Left lung (tissue), 10 donors: ENCODE measurements around the gene CDH4. TPM values are rescaled to one million over a fixed set of nuclear protein-coding genes. Genes with fewer than 3 reads are reported as not detected.

Experiments
- ATAC-seq: fragments of 200-7000 bp; cut with Tn5 transposase; one replicate; pipeline ENCODE4 v1.9.1; 2020; ENCODE audit warnings: moderate library complexity
- DNase-seq, 4 donors: peaks; one replicate each; pipeline ENCODE4 v3.0.0-alpha.2; 2013 to 2020
- H3K27ac ChIP-seq, 2 donors: fragments of 200-600 bp; sonication (generic) in 1 of 2; one replicate each; pipeline versions ENCODE4 v1.5.0 to v1.8.0; 2020 to 2021
- H3K27me3 ChIP-seq, 2 donors: fragments of 200-600 bp; sonication (generic) in 1 of 2; one replicate each; pipeline versions ENCODE4 v1.5.0 to v1.8.0; 2020 to 2021
- H3K36me3 ChIP-seq, 2 donors: fragments of 200-600 bp; sonication (generic) in 1 of 2; one replicate each; pipeline versions ENCODE4 v1.5.0 to v1.8.0; 2020 to 2021
- H3K4me1 ChIP-seq, 2 donors: fragments of 200-600 bp; one replicate each; pipeline ENCODE4 v1.8.0; 2021
- H3K4me3 ChIP-seq, 2 donors: fragments of 200-600 bp; sonication (generic) in 1 of 2; one replicate each; pipeline versions ENCODE4 v1.5.0 to v1.8.0; 2020 to 2021; ENCODE audit warnings: mild to moderate bottlenecking in 1 of 2
- H3K9me3 ChIP-seq, 2 donors: fragments of 200-600 bp; sonication (generic) in 1 of 2; one replicate each; pipeline versions ENCODE4 v1.5.0 to v1.8.0; 2020 to 2021
- intact Hi-C, 2 donors: fragments of 100-400 bp; cut with DNase I; formaldehyde crosslinking; loops; one replicate each; pipeline versions ENCODE4 v1.11.2 to v1.14.2; 2022
- polyA plus RNA-seq, 6 donors: library from polyadenylated mRNA; unstranded; fragments of 120-200 nt; gene quantifications; one replicate each; pipeline ENCODE4 v1.2.1, GENCODE V29; 2013; ENCODE audit not compliant: insufficient read length in 6 of 6
- total RNA-seq, 2 donors: library from RNA; stranded (reverse); fragmentation: NEBNext Ultra II Directional; extraction: Animal tissue kit (Norgen Biotek cat#: 25700); gene quantifications; one replicate each; pipeline ENCODE4 v1.2.1, GENCODE V29; 2021
- TF ChIP-seq, protein P1 (sequence below), 2 donors: fragments of 200-600 bp; sonication (generic) in 1 of 2; IDR thresholded peaks; one replicate each; pipeline versions ENCODE4 v1.5.0 to v1.8.0; 2021; ENCODE audit warnings: antibody characterized with exemption in 2 of 2
- donor health status: DM: no; HTN: yes; CAD: no.
- donor health status: DM: no; HTN: no; CAD: no.

The CDH4 gene
- total and polyA plus RNA-seq, 8 donors: 0.24 to 10.8 (median 5.1) TPM

DNA sequence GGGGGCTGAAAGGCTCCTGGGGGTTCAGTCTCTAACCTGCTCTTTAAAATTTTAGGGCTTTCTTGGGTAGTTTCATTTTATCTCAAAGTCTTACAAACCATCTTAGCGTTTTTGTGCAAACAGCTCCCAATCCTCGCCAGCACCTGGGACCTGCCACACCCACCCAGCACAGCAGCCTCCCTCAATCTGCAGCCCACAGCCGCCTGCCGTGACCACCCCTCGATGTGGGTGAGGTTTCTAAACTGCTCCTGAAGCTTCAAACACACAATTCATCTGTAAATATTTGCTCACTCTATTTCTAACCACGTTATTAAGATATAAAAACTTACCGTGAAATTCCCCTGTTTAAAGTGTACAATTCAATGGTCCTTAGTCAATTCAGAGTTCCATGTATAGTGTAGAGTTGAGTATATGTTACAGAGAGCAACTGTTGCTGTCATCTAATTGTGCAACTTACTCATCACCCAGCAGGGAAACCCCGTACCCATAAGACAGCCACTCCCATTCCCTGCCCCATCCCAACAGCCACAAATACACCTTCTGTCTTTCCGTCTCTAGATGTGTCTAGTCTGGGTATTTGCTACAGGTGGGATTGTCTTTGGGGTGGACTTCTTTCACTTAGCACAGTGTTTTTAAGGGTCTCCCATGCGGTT lies 432.6 kb downstream of the CDH4 start:
- intact Hi-C loops: no loop called here

DNA sequence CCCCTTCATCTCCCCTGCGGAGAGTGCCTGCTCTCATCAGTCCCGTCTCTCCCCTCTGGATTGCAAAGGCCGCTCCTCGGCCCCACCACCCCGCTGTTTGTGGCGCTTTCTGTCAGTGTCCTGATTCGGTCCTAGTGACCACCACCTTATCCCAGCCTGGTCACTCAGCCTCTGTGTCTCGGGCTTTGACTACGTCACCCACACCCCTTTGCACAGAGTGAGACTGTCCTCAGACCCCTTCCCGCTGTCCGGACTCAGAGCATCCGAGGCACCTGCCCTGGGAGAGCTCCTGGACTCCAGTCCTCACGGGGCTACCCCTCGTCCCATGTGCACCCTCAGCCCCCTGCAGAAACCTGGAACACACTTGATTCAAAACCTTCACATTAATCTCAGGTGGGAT lies 433.4 kb downstream of the CDH4 start:
- H3K36me3 ChIP-seq: no peaks in the 10 kb centered on the region
- no peak overlapping the region for H3K4me3 ChIP-seq
- peaks cover 0 to 64% of the 10 kb centered on the region in 2 donors for H3K27me3 ChIP-seq
- intact Hi-C loops: no loop called here
- peaks cover 0 to 10% of the 10 kb centered on the region in 2 donors for H3K9me3 ChIP-seq
- DNase-seq (peak in 1 of 4 donors; percentile 49), ATAC-seq (no peak)
- TF ChIP-seq, protein P1, sequence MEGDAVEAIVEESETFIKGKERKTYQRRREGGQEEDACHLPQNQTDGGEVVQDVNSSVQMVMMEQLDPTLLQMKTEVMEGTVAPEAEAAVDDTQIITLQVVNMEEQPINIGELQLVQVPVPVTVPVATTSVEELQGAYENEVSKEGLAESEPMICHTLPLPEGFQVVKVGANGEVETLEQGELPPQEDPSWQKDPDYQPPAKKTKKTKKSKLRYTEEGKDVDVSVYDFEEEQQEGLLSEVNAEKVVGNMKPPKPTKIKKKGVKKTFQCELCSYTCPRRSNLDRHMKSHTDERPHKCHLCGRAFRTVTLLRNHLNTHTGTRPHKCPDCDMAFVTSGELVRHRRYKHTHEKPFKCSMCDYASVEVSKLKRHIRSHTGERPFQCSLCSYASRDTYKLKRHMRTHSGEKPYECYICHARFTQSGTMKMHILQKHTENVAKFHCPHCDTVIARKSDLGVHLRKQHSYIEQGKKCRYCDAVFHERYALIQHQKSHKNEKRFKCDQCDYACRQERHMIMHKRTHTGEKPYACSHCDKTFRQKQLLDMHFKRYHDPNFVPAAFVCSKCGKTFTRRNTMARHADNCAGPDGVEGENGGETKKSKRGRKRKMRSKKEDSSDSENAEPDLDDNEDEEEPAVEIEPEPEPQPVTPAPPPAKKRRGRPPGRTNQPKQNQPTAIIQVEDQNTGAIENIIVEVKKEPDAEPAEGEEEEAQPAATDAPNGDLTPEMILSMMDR (IDR thresholded peaks at IDR 0.05): no peak
- no peak overlapping the region for H3K27ac ChIP-seq
- H3K4me1 ChIP-seq: no peaks in the 10 kb centered on the region

More for the DNA sequence above, 432.6 kb downstream of the CDH4 start:
- H3K9me3 ChIP-seq: peaks cover 0 to 10% of the 10 kb centered on the region in 2 donors
- DNase-seq (peak in 1 of 4 donors; percentile 51), ATAC-seq (no peak)
- H3K36me3 ChIP-seq: no peaks in the 10 kb centered on the region
- no peak overlapping the region for H3K27ac ChIP-seq
- TF ChIP-seq, protein P1 (IDR thresholded peaks at IDR 0.05): no peak
- H3K4me1 ChIP-seq: no peaks in the 10 kb centered on the region
- H3K27me3 ChIP-seq: peaks cover 0 to 69% of the 10 kb centered on the region in 2 donors
- no peak overlapping the region for H3K4me3 ChIP-seq

DNA sequence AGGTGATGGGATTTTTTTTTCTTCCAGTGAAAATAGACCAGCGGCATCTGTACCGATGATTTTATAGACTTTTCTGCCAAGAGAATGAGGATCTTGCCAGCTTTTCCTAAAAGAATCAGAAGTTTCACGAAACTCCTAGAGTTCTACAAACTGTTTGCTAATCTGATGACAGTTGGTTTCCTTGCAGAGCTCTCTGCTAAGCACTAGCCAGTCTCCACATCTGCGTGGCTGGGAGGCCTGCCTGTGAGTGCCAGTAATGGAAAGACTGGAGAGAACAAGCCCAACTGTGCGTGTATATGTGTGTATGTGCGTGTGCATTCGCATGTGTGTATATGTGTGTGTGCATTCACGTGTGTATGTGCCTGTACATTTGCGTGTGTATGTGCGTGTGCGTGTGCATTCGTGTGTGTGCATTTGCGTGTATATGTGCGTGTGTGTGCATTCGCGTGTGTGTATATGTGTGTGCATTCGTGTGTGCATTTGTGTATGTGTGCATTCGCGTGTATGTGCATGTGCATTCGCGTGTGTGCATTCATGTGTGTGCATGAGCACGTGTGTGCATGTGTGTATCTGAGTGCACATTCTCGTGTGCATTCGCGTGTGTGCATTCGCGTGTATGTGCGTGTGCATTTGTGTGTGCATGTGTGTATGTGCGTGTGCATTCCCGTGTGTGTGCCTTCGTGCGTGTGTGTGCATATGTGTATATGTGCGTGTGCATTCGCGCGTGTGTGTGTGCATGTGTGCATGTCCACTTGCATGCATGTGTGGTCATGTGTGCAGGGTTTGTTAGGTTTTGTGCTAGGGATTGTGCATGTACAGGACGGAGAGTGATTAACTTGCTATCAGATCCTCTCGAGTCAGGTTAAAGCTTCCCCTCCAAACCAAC lies 434.2 kb downstream of the CDH4 start:
- Histone ChIP-seq H3K4me1 (no peaks in the 10 kb centered on the region), H3K36me3 (no peaks in the 10 kb centered on the region), H3K9me3 (peaks cover 0 to 8% of the 10 kb centered on the region in 2 donors), H3K27me3 (peaks cover 0 to 71% of the 10 kb centered on the region in 2 donors), H3K4me3 (no peak overlapping the region), H3K27ac (no peak overlapping the region)
- intact Hi-C loops: no loop called here
- TF ChIP-seq, protein P1 (IDR thresholded peaks at IDR 0.05): no peak
- ATAC-seq (no peak), DNase-seq (peak in 1 of 4 donors; percentile 35)

DNA sequence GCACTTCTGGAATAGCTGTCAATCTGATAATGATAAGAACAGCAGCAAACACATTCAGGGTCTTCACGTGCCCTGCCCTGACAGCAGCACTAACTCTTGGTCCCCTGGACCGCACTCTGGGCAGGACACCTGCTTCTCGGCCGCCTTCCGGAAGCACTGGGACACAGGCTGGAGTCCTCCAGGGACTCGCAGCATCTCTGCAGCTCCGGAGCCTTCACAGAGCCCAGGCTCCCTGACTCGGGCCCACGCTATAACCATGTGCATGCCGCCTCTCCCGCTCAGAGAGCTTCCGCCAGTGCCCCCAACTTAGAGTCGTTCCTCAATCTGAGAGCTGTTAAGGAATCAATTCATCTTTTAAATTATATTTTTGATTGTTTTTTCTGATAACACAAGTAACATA lies 436.4 kb downstream of the CDH4 start:
- Histone ChIP-seq H3K27ac (no peak overlapping the region), H3K4me3 (no peak overlapping the region), H3K36me3 (no peaks in the 10 kb centered on the region), H3K27me3 (peaks cover 0 to 56% of the 10 kb centered on the region in 2 donors), H3K4me1 (no peaks in the 10 kb centered on the region), H3K9me3 (peaks cover 0 to 5% of the 10 kb centered on the region in 2 donors)
- ATAC-seq: no peak
- intact Hi-C loops: no loop called here
- TF ChIP-seq, protein P1 (IDR thresholded peaks at IDR 0.05): no peak
- DNase-seq: peak in 1 of 4 donors; percentile 49

DNA sequence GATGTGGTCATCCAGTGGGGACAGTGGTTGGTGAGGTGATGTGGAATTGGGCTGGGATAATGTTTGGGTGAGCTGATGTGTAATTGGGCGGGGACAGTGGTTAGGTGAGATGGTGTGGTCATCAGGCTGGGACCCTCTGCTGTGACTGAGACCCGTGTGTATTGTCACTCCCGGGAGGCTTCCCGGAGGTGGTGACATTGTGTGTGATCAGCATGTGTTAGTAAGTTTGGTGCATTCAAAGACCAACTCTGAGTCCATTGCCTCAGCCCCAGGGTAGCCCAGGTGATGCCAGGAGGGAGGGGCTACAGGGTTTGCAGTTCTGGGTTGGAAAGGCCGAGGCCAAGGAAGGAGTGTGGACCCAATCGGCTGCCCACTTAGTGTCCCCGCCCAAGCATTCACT lies 438.1 kb downstream of the CDH4 start:
- Histone ChIP-seq H3K36me3 (no peaks in the 10 kb centered on the region), H3K27me3 (peaks cover 0 to 54% of the 10 kb centered on the region in 2 donors), H3K4me1 (no peaks in the 10 kb centered on the region), H3K4me3 (no peak overlapping the region), H3K9me3 (peaks cover 0 to 5% of the 10 kb centered on the region in 2 donors), H3K27ac (no peak overlapping the region)
- DNase-seq (no peak), ATAC-seq (no peak)
- TF ChIP-seq, protein P1 (IDR thresholded peaks at IDR 0.05): no peak
- intact Hi-C loops: no loop called here
